HG02970 (cell line): ENCODE measurements around the gene ZNF500.

Source experiments
- ATAC-seq: cut with Tn5 transposase; IDR thresholded peaks from one replicate; pipeline ENCODE4 v1.9.1; 2021; ENCODE audit warnings: mild to moderate bottlenecking, moderate library complexity, moderate number of reproducible peaks; ENCODE audit not compliant: unreplicated experiment, low FRiP score

ZNF500 gene

DNA sequence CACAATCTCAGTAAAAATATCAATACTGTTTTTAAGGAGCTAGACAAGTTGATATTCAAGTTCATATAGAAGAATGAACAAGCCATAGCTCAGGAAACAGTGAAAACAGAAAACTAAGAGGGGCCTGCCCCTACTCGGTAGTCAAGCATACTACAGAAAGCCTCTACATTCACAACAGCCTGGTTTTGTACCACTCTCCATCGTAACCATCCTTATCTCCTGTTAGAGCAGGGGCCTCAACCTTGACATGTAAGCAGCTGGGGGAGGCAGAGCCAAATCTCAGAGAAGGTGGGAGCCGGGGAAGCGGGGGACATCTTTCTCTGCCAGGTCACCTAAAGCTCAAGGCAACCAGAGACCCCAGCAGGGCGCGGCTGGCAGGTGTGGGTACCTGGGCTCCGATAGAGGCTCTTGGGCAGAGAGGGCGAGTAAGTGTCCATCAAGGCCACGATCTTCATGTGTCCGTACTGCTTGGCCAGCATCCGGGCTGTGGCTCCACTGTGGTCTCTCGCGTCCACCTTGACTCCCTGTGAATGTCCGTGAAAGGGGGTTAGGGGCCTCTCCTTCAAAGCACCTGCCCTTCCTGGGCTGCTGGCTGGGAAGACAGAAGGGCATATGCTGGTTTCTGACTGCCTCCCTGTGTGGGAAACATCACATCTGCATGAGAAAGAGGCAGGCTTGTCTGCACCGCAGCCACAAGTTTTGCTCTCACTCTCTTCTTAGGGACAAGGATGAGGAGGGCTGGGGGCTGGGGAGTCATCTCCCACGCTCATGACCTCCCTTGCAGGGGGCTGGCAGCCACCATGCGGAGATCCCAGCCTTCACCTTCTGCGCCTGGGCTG, 53.1 kb downstream of the ZNF500 start:
- no peak for ATAC-seq

DNA sequence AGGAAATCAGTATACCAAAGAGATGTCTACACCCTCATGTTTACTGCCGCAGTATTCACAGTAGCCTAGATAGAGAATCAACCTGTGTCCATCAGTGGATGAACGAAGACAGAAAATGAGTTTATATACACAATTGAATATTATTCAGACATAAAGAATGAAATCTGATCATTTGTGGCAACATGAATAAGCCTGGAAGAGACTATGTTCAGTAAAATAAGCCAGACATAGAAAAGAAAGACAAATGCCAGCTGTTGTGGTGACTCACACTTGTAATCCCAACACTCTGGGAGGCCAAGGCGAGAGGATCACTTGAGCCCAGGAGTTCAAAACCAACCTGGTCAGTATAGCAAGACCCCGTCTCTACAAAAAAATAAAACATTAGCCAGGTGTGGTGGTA, 57.5 kb downstream of the ZNF500 start:
- ATAC-seq = no peak

DNA sequence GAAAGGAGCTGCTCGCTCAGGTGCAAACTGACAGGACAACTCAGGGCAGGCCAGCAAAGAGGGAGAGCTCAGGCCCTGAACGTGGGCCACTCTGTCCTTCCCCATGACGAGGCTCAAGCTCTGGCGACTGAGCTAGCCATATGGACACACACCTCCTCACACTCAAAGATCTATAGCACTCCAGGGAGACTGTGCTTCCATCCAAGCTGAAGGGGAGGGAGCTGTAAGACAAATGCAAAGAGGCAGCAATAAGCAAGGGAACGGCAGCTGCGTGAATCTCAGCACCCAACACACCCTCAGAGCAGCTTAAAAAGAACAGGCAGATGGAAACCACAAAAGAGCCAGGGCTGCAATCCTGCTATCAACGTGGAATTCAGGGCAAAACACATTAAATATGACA, 60.1 kb downstream of the ZNF500 start:
- ATAC-seq = no peak

DNA sequence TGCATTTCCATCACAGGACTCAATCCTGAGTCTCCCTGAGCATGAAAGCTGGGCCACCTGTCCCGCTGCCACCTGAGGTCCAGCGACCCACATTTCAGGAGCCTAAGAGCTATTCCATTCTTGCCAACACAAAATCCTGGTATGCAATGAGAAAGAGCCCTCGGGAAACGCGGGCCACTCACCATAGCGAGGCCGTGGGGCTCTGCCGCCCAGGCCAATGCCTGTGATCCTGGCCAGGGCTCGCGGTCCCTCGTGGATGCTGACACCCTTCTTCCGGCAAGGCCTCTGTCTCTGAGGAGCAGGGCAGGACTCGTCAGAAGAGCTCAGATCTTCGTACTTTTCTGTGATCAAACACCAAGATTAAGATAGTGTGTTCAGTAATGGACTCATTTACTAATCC, 62.0 kb downstream of the ZNF500 start:
- no peak for ATAC-seq

DNA sequence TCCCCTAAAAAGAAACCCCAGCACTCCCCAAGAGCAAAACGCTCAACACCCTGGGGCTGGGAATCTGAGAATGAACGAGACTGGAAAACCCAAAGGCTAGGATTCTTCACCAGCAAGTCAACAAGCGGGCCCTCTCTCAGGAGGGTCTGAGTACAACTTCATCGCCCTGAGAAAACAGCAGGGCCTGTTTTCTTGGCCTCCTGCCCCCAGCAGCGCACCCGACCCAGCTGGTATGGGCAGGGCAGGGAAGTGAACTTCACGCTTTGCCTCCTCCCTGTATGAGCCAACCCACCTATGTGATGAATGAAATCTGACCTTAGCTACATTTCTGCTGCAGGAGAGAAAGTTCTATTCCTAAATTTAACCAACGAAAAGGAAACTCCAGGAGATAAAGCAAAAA, 62.5 kb downstream of the ZNF500 start:
- no peak for ATAC-seq

DNA sequence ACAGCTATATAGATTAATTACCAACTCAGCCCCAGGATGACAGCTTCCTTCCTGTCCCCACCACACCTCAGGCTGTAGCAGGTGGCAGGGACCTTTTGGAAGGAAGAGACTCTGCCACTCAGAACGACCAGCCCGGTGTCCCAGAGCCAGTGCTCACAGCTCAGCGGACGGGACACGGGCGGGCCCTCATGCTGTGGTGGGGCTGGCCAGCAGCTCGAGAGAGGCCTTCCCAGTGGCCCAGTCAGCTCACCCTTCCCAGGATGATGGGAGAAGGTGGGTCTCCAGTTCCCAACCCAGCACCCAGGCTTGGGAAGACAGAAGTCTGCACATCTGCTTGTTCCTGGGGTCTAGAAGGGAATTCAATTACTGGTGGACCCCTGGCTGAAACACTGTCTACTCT, 63.1 kb downstream of the ZNF500 start:
- ATAC-seq = no peak

DNA sequence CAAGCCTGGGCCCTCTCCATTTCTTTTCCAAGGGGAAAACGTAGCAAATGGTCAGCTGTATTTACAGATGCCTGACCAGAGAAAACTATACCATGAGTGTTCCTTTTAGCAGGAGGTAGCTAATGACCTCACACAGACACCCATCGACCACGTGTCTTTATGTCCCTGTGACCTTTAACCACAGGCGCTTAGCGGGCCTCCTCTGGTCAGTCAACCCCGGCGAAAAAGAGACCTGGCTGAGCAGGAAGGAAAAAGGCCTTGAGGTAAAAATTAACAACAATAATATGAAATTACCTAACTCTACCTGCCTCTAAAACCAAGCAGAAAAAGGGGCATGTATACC, 64.5 kb downstream of the ZNF500 start:
- ATAC-seq = no peak

DNA sequence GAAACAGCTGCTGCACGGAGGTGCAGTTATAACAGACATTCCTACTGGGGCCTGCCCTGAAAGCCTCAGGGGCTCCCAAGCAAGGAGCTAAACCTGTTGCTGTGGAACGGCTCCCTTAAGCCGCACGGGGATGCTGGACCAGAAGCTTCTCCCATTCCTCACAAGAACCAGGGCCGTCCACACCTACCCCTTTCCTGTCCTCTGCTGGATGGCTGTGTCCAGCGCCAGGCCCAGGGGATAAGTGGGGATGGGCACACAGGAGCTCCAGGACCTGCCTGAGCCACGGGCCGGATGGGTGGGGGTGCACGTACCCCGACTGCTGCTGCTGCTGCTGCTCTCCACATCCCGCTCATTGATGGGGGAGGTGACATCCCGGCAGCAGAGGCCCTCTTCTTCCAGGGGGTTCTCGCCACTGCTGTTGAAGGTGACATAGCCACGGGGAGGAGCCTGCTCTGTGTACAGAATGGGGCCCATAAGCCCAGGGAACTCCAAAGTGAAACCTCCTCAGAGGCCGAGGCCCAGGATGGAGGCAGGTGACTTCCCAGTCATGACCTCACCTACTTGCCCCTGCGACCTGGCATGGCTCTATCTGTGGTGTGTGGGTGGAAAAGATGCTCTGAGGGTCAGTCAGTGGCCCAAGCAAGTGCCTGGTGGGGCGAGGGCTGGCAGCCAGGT, 65.0 kb downstream of the ZNF500 start:
- ATAC-seq = no peak

DNA sequence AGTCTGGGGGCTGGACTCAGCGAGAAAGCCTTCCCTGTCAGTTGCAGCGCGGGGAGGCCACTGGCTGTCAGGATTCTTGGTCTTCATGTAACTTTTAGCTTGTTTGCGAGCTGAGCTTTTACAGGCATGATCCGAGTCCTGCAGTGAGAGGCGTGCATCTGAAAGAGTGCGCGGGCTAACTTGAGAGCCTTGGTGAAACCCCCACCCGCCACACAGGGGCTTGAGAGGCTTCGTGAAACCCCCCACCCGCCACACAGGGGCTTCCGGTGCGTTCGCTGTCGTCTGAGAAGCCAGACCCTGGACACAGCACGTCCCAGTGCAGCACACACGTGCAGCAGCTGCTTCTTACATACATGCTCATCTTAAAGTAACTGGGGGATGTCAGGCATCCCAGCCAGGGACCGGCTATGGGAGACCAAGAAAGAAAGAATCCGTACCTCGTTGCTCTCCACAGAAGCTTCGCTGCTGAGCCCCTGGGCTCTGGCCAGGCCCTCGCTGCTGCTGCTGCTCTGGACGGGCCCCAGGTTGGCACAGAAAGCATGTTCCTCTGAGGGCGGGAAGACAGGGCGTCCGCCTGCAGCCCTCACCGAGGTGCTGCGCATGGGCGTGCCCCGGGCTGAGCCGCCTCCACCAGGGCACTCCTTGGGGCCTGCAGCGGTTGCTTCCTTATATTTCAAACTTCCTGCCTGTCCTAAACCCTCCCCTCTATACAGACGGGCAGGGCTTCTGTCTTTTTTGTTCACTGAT, 65.8 kb downstream of the ZNF500 start:
- no peak for ATAC-seq

DNA sequence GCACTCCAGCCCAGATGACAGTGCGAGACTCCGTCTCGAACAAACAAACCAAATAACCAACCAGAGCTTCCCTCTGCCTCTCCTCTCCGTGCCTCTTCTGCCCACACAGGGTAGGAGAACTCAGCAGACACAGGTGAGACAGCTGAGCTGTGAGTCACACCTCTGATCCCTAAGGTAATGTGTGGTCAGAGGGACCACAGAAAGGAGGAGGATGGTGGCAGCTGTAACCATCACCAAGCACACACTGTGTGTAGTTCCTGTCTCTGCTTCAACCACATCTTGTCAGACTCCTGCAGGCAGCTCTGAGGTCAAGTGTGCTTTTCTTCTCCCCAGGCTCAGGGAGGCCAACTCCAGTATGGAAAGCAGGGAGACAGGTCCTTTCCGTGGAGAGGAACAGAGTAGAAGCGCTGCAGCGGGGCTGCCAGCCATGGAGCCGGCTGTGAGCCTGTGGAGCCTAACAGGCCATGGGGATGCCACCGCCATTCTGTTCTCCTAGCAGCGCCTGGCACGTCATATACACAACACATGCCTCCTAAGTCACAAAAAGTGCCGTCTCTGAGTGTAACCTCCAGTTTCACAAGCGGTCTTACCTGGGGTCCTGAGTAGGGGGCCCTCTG, 66.5 kb downstream of the ZNF500 start:
- ATAC-seq = no peak

DNA sequence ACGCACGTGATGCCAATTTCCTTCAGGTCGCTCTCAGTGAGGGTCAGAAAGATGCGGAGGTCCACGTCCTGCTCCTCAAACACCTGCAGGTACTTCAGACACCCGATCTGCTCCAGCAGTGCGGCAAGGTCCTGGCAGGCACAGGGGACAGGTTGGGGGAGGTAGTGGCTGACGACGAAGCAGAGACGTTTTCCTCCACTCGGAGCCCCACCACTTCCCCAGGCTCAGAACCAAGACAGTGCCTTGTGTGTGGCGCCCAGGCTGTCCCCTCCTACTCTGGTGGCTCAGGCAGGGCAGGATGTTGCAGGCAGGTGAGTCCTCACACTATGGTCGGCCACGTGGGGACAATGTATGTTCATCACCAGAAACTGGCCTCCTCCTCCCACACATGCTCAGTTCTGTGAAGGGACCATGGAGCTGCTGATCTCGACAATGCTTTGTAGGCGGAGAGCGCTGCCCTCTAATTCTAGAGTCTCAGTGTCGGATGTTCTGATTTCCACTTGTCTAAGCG, 67.9 kb downstream of the ZNF500 start:
- no peak for ATAC-seq

DNA sequence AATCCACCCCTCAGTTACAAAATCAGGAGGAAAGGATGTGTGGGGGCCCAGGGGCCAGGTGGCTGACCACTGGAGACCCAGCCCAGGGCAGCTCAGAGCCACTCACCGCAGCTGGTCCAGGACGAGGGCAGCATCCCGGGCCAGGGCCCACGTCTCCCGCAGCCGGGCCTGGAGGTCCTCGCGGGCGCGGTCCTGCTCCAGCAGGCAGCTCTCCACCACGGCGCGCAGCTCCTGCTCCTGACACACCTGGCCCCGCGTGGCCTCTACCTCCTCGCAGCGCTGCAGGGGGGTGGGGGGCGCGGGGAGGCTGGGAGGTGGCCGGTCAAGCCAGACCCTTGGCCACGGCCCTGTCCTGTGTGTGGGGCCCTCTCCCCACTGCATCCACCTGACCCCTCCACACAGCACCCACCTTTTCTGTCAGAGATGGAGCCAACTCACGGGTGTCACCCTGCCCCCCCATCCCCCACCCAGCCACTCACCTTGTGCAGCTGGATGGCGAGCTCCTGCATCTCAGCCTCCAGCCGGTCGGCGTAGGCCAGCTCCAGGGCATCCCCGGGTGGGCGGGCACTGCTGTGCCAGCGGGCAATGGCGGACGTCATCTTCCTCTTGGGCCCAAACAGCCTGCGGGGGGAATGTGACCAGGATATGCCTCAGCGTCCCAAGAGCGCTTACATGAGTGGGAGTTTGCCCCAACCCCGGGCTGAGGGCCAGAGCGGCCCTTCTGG, 68.5 kb downstream of the ZNF500 start:
- ATAC-seq = no peak
